Kidney (tissue), 14 donors: Measurements from ENCODE around the gene VWA3A. TPM values are rescaled to one million over a fixed set of nuclear protein-coding genes. Genes with fewer than 3 reads are reported as not detected.

Experiments used
- DNase-seq, 5 donors: peaks; one replicate each; pipeline ENCODE4 v3.0.0-alpha.2; 2013 to 2020
- FAIRE-seq: peaks from 2 replicates; lab custom pipeline; 2012; peaks lifted over from hg19 to GRCh38; lab: Jason Lieb, UNC
- H3K27ac ChIP-seq, 2 donors: one replicate each; pipeline ENCODE4 v1.7.0; 2013; ENCODE audit warnings: low read depth in 2 of 2, low read length in 2 of 2, inconsistent platforms in 1 of 2
- H3K27me3 ChIP-seq: one replicate; pipeline ENCODE4 v1.7.1; 2013; ENCODE audit warnings: low read length, inconsistent platforms; ENCODE audit not compliant: control insufficient read depth, insufficient read depth
- H3K36me3 ChIP-seq, 3 donors: one replicate each; pipeline versions ENCODE4 v1.7.0 to v1.7.1; 2013; ENCODE audit warnings: low read length in 3 of 3, control low read depth in 1 of 3, inconsistent platforms in 1 of 3; ENCODE audit not compliant: insufficient read depth in 3 of 3, control insufficient read depth in 2 of 3
- H3K4me1 ChIP-seq, 3 donors: one replicate each; pipeline versions ENCODE4 v1.7.0 to v1.7.1; 2013; ENCODE audit warnings: low read length in 3 of 3, inconsistent platforms in 1 of 3, low read depth in 1 of 3; ENCODE audit not compliant: control insufficient read depth in 2 of 3, insufficient read depth in 2 of 3
- H3K4me3 ChIP-seq, 3 donors: one replicate each; pipeline versions ENCODE4 v1.7.0 to v1.8.1; 2013; ENCODE audit warnings: low read length in 3 of 3, control low read depth in 1 of 3, inconsistent platforms in 1 of 3
- H3K9ac ChIP-seq, 3 donors: one replicate each; pipeline versions ENCODE4 v1.7.0 to v1.7.1; 2013; ENCODE audit warnings: low read length in 3 of 3, control low read depth in 1 of 3, inconsistent platforms in 1 of 3
- H3K9me3 ChIP-seq, 3 donors: one replicate each; pipeline versions ENCODE4 v1.7.0 to v1.7.1; 2013; ENCODE audit warnings: low read length in 3 of 3, control low read depth in 1 of 3, inconsistent platforms in 1 of 3; ENCODE audit not compliant: control insufficient read depth in 2 of 3, insufficient read depth in 1 of 3
- CTCF ChIP-seq: IDR thresholded peaks from 3 replicates; pipeline ENCODE4 v1.5.1; 2012; ENCODE audit warnings: mild to moderate bottlenecking, moderate library complexity, borderline replicate concordance; ENCODE audit not compliant: insufficient read depth; ENCODE audit errors: extremely low read depth
- intact Hi-C: fragments of 100-400 bp; cut with DNase I; formaldehyde crosslinking; loops from one replicate; pipeline ENCODE4 v1.11.1; 2022
- polyA plus RNA-seq: library from polyadenylated mRNA; stranded (reverse); fragments of 350-450 nt; fragmentation: Illumina TruSeq; extraction: RNeasy Lipid Tissue Mini Kit (QIAGEN cat#74804); gene quantifications from one replicate; pipeline ENCODE4 v1.2.3, GENCODE V29; 2014; ENCODE audit warnings: low read depth, low replicate concordance; ENCODE audit not compliant: insufficient read depth
- total RNA-seq: library from RNA; stranded (reverse); fragmentation: NEBNext Ultra II Directional; extraction: Animal tissue kit (Norgen Biotek cat#: 25700); gene quantifications from one replicate; pipeline ENCODE4 v1.2.1, GENCODE V29; 2021
- donor health status: control.
- donor health status: control.
- donor health status: control.
- donor health status: control.
- donor health status: control.
- donor health status: DM: yes; HTN: yes; CAD: no.
- donor health status: Normal renal cell carcinoma (clear cell type).

VWA3A gene
- total and polyA plus RNA-seq, 2 donors from 2014 or later: 0.13 to 0.76 TPM

- no peak for FAIRE-seq
- H3K27ac ChIP-seq: no peak overlapping the region
- H3K9ac ChIP-seq: no peak overlapping the region
- H3K4me3 ChIP-seq: no peak overlapping the region
- no peaks in the 10 kb centered on the region for H3K27me3 ChIP-seq
- no peaks in the 10 kb centered on the region for H3K4me1 ChIP-seq
- no peak for TF ChIP-seq CTCF
- H3K9me3 ChIP-seq: no peaks in the 10 kb centered on the region
- no peak for DNase-seq
- H3K36me3 ChIP-seq: no peaks in the 10 kb centered on the region
- intact Hi-C loops: no loop called here
Measured at GRCh38 chr16:22139732-22140131, 47.4 kb downstream of the VWA3A start.

- intact Hi-C loops: no loop called here
- no peak overlapping the region for H3K4me3 ChIP-seq
- H3K4me1 ChIP-seq: no peaks in the 10 kb centered on the region
- H3K27ac ChIP-seq: no peak overlapping the region
- no peak overlapping the region for H3K9ac ChIP-seq
- no peaks in the 10 kb centered on the region for H3K9me3 ChIP-seq
- DNase-seq (no peak), FAIRE-seq (no peak)
- no peaks in the 10 kb centered on the region for H3K27me3 ChIP-seq
- no peak for TF ChIP-seq CTCF
- no peaks in the 10 kb centered on the region for H3K36me3 ChIP-seq
Measured at GRCh38 chr16:22141767-22142166, 49.4 kb downstream of the VWA3A start.

GRCh38 chr16:22144520-22144919, 52.2 kb downstream of the VWA3A start:
- Histone ChIP-seq H3K4me1 (no peaks in the 10 kb centered on the region), H3K4me3 (no peak overlapping the region), H3K36me3 (no peaks in the 10 kb centered on the region), H3K27ac (no peak overlapping the region), H3K9me3 (no peaks in the 10 kb centered on the region), H3K27me3 (no peaks in the 10 kb centered on the region), H3K9ac (no peak overlapping the region)
- DNase-seq (no peak), FAIRE-seq (no peak)
- intact Hi-C loops: no loop called here
- TF ChIP-seq CTCF: no peak

- no peak for DNase-seq
- no peak overlapping the region for H3K27ac ChIP-seq
- no peak overlapping the region for H3K9ac ChIP-seq
- no peaks in the 10 kb centered on the region for H3K27me3 ChIP-seq
- intact Hi-C loops: no loop called here
- H3K9me3 ChIP-seq: no peaks in the 10 kb centered on the region
- no peaks in the 10 kb centered on the region for H3K4me1 ChIP-seq
- H3K36me3 ChIP-seq: no peaks in the 10 kb centered on the region
- no peak for TF ChIP-seq CTCF
- FAIRE-seq: no peak
- no peak overlapping the region for H3K4me3 ChIP-seq
Measured at GRCh38 chr16:22147853-22148252, 55.5 kb downstream of the VWA3A start.
